HG02610 (cell line): Measurements from ENCODE around the gene PKP4.
"Not testable (repeated sequence)": the region's sequence is repeated elsewhere in the genome, so short reads cannot be mapped to it uniquely, and the experiment has no call there.

Source experiments
- ATAC-seq: cut with Tn5 transposase; IDR thresholded peaks from one replicate; pipeline ENCODE4 v1.9.1; 2021; ENCODE audit warnings: mild to moderate bottlenecking, moderate library complexity; ENCODE audit not compliant: unreplicated experiment

PKP4 gene

GRCh38 chr2:158464426-158465281 is 7.9 kb downstream of the PKP4 start:
- ATAC-seq = peak; percentile 74

- no peak for ATAC-seq
Measured at GRCh38 chr2:158467248-158467647, 10.5 kb downstream of the PKP4 start.

DNA sequence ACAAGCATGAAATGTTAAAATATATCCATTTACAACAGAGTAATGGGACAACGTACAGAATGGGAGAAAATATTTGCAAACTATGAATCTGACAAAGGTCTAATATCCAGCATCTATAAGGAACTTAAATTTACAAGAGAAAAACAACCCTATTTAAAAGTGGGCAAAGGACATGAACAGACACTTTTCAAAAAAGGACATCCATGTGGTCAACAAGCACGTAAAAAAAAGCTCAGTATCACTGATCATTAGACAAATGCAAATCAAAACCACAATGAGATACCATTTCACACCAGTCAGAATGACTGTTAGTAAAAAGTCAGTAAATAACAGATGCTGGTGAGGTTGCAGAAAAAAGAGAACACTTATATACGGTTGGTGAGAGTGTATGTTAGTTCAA is 16.1 kb downstream of the PKP4 start:
- ATAC-seq = not testable (repeated sequence)

GRCh38 chr2:158473300-158473699 is 16.5 kb downstream of the PKP4 start:
- ATAC-seq = not testable (repeated sequence)

- no peak for ATAC-seq
Measured at GRCh38 chr2:158473719-158474392, 17.1 kb downstream of the PKP4 start.

GRCh38 chr2:158474526-158475011 is 17.8 kb downstream of the PKP4 start:
- not testable (repeated sequence) for ATAC-seq

DNA sequence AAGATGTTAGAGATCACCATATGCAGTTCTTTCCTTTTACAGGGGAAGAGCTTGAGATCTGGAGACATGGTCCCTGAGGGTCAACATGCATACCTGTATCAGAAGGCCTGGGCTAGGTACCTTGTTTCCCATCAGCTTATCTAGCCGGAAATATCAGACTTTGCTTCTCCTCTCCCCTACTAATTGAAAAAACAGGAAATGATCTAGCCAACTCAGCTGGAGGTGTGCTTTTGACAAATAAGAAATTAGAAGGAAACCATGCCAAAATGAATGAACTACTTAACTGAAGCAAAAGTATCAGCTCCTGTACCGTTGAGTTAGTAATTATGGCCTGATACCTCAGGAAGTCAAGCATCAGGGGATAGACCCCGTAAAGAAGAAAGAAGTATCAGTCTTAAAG is 20.4 kb downstream of the PKP4 start:
- ATAC-seq = peak; percentile 20

GRCh38 chr2:158478237-158478636 is 21.5 kb downstream of the PKP4 start:
- peak; percentile 6 for ATAC-seq

DNA sequence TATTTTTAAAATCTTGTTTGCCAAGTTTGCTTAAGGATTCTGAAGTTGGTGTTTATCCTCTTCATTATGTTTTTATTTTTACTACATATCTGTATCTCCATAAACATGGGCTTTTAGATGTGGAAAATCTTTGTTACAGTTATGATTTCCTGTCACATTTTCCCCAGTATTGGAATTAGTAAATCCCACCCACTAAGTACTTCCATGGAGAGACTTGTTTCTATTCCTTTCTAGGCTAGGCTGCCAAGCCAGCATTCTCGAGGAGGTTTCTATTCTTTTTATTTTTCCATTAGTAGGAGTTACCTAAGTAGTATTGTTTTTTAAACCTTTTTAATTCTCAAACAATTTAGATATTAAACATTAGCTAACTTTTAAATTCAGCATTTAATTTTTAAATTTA is 22.1 kb downstream of the PKP4 start:
- ATAC-seq = no peak

DNA sequence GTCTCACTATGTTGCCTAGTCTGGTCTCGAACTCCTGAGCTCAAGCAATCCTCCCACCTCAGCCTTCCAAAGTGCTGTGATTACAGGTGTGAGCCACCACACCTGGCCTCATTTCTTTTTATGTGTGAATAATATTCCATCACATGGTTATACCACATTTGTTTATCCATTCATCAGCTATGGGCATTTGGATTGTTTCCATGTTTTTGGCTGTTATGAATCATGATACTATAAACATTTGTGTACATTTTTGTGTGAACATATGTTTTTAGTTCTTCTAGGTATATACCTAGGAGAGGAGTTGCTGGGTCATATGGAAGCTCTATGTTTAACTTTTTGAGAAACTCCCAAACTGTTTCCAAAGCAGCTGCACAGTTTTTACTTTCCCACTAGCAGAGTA is 24.4 kb downstream of the PKP4 start:
- ATAC-seq = no peak

GRCh38 chr2:158482594-158482993 is 25.8 kb downstream of the PKP4 start:
- ATAC-seq = no peak

DNA sequence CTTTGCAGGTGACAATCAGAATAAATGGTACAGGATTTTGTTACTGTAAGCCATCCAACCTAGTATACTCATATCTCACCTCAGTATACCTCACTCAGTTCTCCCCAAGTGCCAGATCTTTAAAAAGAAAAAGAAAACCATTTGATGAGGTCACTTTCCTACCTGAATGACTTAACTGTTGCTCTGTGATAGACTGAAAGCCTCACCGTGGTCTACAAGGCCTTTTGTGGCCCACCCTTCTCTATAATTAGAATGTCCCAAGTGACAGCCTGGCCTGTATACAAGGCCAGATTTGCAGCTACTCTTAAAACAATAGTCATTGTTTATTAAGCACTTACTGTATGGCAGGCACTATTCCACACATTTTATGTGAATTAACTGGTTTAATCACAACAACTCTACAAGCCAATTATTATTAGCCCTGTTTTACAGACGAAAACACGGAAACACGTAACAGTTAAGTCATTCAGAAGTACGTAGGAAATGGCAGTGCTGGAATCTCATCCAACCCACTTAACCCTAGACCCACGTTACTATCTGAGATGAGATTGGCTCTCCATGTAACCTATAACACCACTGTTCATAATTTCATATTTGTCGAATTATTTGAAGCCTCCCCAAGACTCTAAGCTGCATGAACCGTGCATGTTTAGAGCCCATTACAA is 28.3 kb downstream of the PKP4 start:
- peak; percentile 95 for ATAC-seq

DNA sequence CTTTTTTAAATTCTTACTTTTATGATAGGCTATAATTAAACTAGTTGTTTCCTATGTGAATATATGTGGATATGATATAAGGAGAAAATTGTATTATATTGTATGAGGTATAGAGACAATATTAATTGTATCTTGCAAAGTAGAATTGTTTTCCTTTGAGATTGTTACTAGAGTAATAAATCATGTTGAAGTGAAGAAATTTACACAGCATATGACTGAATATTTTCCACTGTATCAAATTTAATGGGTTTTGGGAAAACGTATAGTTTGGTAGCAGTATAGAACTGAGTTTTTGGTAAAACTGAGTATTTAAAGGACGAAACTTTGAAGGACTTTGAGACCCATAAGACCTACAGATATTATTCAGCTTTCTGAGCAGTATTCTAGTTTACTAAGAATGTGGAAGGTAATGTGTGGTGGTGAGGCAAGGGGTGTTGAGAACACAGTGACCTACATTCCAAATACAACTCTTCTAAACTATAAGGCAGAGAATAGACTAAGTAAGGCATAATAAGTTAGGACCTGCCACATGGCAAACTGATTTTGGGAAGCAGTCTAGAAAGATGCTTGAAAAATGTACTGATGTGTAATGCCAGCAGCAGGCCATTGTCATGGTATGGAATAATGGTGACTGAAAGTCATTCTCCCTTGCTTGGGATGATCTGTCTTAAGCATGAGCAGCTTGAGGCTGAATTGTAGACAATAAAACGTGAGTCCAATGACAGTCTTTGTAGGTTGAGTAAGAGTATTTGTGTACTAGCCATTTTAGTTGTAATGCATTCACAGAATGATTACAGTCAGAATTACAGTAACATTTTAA is 29.6 kb downstream of the PKP4 start:
- no peak for ATAC-seq

GRCh38 chr2:158486970-158487325 is 30.2 kb downstream of the PKP4 start:
- ATAC-seq = no peak

GRCh38 chr2:158487419-158487818 is 30.7 kb downstream of the PKP4 start:
- ATAC-seq = no peak

- ATAC-seq = no peak
Measured at GRCh38 chr2:158488442-158489216, 31.9 kb downstream of the PKP4 start.

DNA sequence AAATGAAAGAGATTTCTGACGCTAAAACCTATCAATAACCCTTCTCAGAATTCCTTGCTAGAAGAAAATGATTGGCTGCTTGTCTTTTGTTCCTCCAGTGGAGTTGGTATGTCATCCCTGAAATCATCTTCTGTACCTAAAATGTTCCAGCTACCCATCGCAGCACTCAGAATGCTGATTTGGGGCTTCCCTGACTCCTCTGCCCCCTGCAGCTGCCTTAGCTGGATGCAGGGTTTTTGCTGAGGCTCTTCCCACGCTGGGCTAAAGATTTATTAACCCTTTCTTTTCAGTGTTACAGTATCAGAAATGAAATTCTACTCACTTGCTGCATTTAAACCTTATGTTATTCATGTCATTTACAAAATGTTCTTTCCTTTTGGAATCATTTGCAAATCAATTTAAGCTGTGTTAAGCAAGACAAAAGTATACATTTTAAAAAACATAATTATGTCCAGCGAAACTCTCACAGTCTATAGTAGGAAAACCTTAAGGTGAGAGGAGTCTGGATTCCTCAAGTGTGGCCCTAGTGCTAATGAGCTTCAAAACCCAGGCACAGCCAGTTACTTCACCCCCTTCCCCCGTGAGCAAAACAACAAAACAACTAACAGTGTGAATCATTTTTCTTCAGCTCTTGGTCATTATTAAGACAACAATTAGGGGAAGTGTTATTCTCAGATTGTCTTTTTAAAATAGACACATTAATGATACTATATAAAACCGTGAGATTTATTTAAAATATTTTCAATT is 32.8 kb downstream of the PKP4 start:
- no peak for ATAC-seq

GRCh38 chr2:158491072-158491471 is 34.3 kb downstream of the PKP4 start:
- no peak for ATAC-seq

DNA sequence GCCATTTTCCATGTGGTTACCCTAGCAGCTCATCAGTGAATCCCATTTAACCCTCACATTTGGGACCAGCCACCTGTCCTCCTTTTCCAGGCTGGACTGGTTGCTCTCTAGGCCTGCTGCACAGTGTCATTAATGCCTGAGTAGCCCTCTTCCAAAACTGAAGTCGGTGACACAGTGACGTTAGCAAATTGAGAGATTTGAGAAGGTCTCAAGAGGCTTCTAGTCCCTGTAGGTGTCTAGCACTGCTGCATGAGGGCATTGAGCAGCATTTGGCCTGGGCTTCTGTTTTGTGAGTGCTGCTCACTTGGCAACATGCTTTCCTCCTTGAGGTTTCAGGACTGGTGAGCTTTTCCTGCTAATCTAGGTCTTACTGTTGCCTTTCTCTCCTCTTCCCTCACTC is 36.7 kb downstream of the PKP4 start:
- no peak for ATAC-seq
